Lung (tissue), 12 donors: Measurements from ENCODE around the gene DNAJB13. TPM values are rescaled to one million over a fixed set of nuclear protein-coding genes. Genes with fewer than 3 reads are reported as not detected.

Experiments used
- ATAC-seq: fragments of 200-7000 bp; cut with Tn5 transposase; one replicate; pipeline ENCODE4 v1.9.1; 2020; ENCODE audit warnings: moderate number of reproducible peaks; ENCODE audit not compliant: insufficient read depth, low FRiP score
- DNase-seq, 3 donors: peaks; one replicate each; pipeline ENCODE4 v3.0.0-alpha.2; 2013 to 2017
- H3K27ac ChIP-seq, 2 donors: one replicate each; pipeline ENCODE4 v1.5.1; 2013; ENCODE audit warnings: mild to moderate bottlenecking in 2 of 2, moderate library complexity in 2 of 2, control low read depth in 1 of 2, inconsistent platforms in 1 of 2, low read depth in 1 of 2, low read length in 1 of 2
- H3K27me3 ChIP-seq, 3 donors: one replicate each; pipeline ENCODE4 v1.5.1; 2013; ENCODE audit warnings: low read length in 2 of 3; ENCODE audit not compliant: control insufficient read depth in 3 of 3, insufficient read depth in 3 of 3
- H3K36me3 ChIP-seq, 4 donors: one replicate each; pipeline ENCODE4 v1.5.1; 2013; ENCODE audit warnings: low read length in 4 of 4, mild to moderate bottlenecking in 1 of 4, moderate library complexity in 1 of 4; ENCODE audit not compliant: control insufficient read depth in 4 of 4, insufficient read depth in 4 of 4
- H3K4me1 ChIP-seq, 5 donors: one replicate each; pipeline ENCODE4 v1.5.1; 2013; ENCODE audit warnings: low read length in 5 of 5, mild to moderate bottlenecking in 2 of 5, moderate library complexity in 1 of 5; ENCODE audit not compliant: control insufficient read depth in 5 of 5, insufficient read depth in 5 of 5
- H3K4me3 ChIP-seq: one replicate; pipeline ENCODE4 v1.5.1; 2013; ENCODE audit warnings: mild to moderate bottlenecking, control low read depth, moderate library complexity
- H3K9ac ChIP-seq, 2 donors: one replicate each; pipeline ENCODE4 v1.5.1; 2013; ENCODE audit warnings: low read length in 2 of 2, control low read depth in 1 of 2; ENCODE audit not compliant: insufficient read depth in 1 of 2
- H3K9me3 ChIP-seq, 4 donors: one replicate each; pipeline ENCODE4 v1.5.1; 2013; ENCODE audit warnings: low read length in 3 of 4, mild to moderate bottlenecking in 1 of 4, moderate library complexity in 1 of 4; ENCODE audit not compliant: control insufficient read depth in 4 of 4, insufficient read depth in 3 of 4
- WGBS, 2 donors: extraction: QIAGEN DNeasy Blood & Tissue Kit; methylation state at CpG; one replicate each; pipeline ENCODE4 v1.1.7; 2013; 5-methylcytosine and 5-hydroxymethylcytosine counted together
- polyA plus RNA-seq, 2 donors: library from polyadenylated mRNA; stranded (reverse); fragments of 200-250 nt; gene quantifications; one replicate each; pipeline ENCODE4 v1.2.1, GENCODE V29; 2013
- total RNA-seq, 2 donors: library from RNA; depleted of rRNA in 1 of 2; stranded (reverse); fragments of >200 nt in 1 of 2; gene quantifications; one replicate each; pipeline ENCODE4 v1.2.1, GENCODE V29; 2014 to 2021
- TF ChIP-seq, protein P1 (sequence below): IDR thresholded peaks from 2 replicates; pipeline ENCODE4 v1.5.1; 2012; ENCODE audit warnings: mild to moderate bottlenecking; ENCODE audit errors: control extremely low read depth, extremely low read depth
- donor health status: control.
- donor health status: control.
- donor health status: Bipolar disorder and iron deficiency.
- donor health status: healthy.
- donor health status: DM: yes; HTN: yes; CAD: no.

Gene DNAJB13
- total and polyA plus RNA-seq, 4 donors: 5.4 to 11.9 (median 6.4) TPM

DNA sequence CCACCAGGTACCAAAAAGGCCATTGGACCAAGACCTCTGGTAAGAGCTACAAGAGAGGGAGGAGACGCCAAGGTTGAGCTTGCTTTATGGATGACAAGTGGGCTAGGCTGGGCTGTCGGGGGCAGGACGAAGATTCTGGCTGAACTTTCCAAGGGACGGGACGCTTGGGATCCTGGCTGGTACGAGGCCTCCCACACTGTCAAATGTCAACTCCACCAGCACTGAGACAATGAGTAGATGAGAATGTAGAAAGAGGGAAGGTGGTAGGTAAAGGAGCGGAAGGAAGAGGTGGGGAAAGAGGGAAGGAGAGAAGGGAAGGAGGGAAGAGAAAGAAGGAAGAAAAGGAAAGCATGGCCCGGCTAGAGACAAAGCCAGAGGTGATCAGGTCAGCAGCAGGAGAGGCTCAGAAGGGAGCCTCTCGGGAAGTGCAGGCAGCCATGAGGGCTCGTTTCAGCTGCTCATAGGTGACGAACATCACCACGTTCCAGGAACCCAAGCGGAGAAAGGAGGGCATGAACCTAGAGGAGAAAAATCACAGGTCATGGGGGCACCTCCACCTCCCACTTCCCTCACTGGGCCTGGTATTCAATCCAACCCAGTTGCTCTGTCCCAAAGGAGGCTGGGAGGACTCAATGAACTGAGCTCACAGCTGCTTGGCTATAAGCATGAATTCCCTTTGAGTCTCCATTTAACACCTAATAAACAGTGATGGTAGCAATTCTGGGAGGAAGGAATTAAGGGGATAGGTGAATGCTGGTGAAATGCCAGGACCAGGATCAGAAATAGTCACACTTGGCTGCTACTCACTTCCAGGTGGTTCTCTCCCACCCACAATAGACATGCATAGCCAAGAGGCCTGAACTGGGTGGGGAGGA, 24.0 kb downstream of the DNAJB13 start:
- ATAC-seq (no peak), DNase-seq (no peak)
- Histone ChIP-seq H3K36me3 (peaks cover 0 to 24% (median 0%) of the 10 kb centered on the region in 4 donors), H3K4me3 (no peak overlapping the region), H3K9ac (no peak overlapping the region), H3K27ac (no peak overlapping the region), H3K27me3 (no peaks in the 10 kb centered on the region), H3K9me3 (no peaks in the 10 kb centered on the region), H3K4me1 (peaks cover 0 to 7% (median 0%) of the 10 kb centered on the region in 5 donors)
- TF ChIP-seq, protein P1, sequence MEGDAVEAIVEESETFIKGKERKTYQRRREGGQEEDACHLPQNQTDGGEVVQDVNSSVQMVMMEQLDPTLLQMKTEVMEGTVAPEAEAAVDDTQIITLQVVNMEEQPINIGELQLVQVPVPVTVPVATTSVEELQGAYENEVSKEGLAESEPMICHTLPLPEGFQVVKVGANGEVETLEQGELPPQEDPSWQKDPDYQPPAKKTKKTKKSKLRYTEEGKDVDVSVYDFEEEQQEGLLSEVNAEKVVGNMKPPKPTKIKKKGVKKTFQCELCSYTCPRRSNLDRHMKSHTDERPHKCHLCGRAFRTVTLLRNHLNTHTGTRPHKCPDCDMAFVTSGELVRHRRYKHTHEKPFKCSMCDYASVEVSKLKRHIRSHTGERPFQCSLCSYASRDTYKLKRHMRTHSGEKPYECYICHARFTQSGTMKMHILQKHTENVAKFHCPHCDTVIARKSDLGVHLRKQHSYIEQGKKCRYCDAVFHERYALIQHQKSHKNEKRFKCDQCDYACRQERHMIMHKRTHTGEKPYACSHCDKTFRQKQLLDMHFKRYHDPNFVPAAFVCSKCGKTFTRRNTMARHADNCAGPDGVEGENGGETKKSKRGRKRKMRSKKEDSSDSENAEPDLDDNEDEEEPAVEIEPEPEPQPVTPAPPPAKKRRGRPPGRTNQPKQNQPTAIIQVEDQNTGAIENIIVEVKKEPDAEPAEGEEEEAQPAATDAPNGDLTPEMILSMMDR: no peak
- WGBS, 2 donors: 93 to 96% methylated on average over 13 of the region's 13 CpGs

DNA sequence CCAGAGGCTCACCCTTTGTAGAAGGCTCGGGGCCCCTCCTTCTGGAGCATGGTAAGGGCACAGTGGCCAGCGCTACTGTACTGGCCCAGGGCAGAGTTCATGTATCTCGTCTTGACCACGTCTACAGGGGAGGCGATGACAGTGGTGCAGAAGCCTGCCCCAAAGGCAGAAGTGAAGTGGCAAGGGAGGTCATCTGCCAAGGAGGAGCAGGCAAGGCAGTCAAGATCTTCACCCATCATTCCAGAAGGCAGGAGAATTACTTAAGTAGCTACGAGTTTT, 24.6 kb downstream of the DNAJB13 start:
- TF ChIP-seq, protein P1: no peak

GRCh38 chr11:73976451-73977151, 25.8 kb downstream of the DNAJB13 start:
- TF ChIP-seq, protein P1: no peak
- Histone ChIP-seq H3K4me1 (peaks cover 0 to 8% (median 7%) of the 10 kb centered on the region in 5 donors), H3K4me3 (no peak overlapping the region), H3K9ac (no peak overlapping the region), H3K27ac (no peak overlapping the region), H3K27me3 (no peaks in the 10 kb centered on the region), H3K36me3 (peaks cover 0 to 24% (median 0%) of the 10 kb centered on the region in 4 donors), H3K9me3 (no peaks in the 10 kb centered on the region)
- DNase-seq: no peak
- 93% methylated on average over 14 of the region's 14 CpGs for WGBS, 2 donors
- ATAC-seq: no peak

More for the DNA sequence above, 24.6 kb downstream of the DNAJB13 start:
- DNase-seq: no peak
- Histone ChIP-seq H3K9me3 (no peaks in the 10 kb centered on the region), H3K27ac (no peak overlapping the region), H3K27me3 (no peaks in the 10 kb centered on the region), H3K4me1 (peaks cover 0 to 7% (median 3%) of the 10 kb centered on the region in 5 donors), H3K4me3 (no peak overlapping the region), H3K9ac (no peak overlapping the region), H3K36me3 (peaks cover 0 to 24% (median 0%) of the 10 kb centered on the region in 4 donors)
- ATAC-seq: no peak
- WGBS, 2 donors: 91 to 94% methylated on average over 6 of the region's 6 CpGs
